ENCODE results near the gene AP1S1.
A peak's percentile ranks its signal among the peaks of the same experiment; 100 is the strongest.

Gene AP1S1

GRCh38 chr7:101170617-101171441, 16.6 kb downstream of the AP1S1 start:
- no peak overlapping the region for H3K4me3 ChIP-seq (replicated peaks; ENCODE audit: low read depth, low read length)
- TF ChIP-seq CTCF (IDR thresholded peaks at IDR 0.05; ENCODE audit: low read depth, low read length, missing control alignments), result no peak
- DNase-seq (ENCODE audit: extremely low read depth, low read depth), result no peak

- DNase-seq (ENCODE audit: extremely low read depth, low read depth), result no peak
- no peak overlapping the region for H3K4me3 ChIP-seq (replicated peaks; ENCODE audit: low read depth, low read length)
- peak; percentile 30 for TF ChIP-seq CTCF (IDR thresholded peaks at IDR 0.05; ENCODE audit: low read depth, low read length, missing control alignments)
Observed at GRCh38 chr7:101171442-101171837, 17.2 kb downstream of the AP1S1 start.

- TF ChIP-seq CTCF (IDR thresholded peaks at IDR 0.05; ENCODE audit: low read depth, low read length, missing control alignments), result no peak
- no peak for DNase-seq (ENCODE audit: extremely low read depth, low read depth)
- H3K4me3 ChIP-seq (replicated peaks; ENCODE audit: low read depth, low read length), result no peak overlapping the region
Observed at GRCh38 chr7:101172005-101172853, 18.0 kb downstream of the AP1S1 start.

- peak; percentile 35 for DNase-seq (ENCODE audit: extremely low read depth, low read depth)
- peak overlapping the region; percentile 23; the same call in 1 of the 2 replicates for H3K4me3 ChIP-seq (replicated peaks; ENCODE audit: low read depth, low read length)
- no peak for TF ChIP-seq CTCF (IDR thresholded peaks at IDR 0.05; ENCODE audit: low read depth, low read length, missing control alignments)
Observed at GRCh38 chr7:101172854-101173751, 18.8 kb downstream of the AP1S1 start.

- H3K4me3 ChIP-seq (replicated peaks; ENCODE audit: low read depth, low read length), result peak overlapping the region; percentile 23; the same call in 1 of the 2 replicates
- peak; percentile 32 for DNase-seq (ENCODE audit: extremely low read depth, low read depth)
- TF ChIP-seq CTCF (IDR thresholded peaks at IDR 0.05; ENCODE audit: low read depth, low read length, missing control alignments), result no peak
Observed at GRCh38 chr7:101173752-101174244, 19.5 kb downstream of the AP1S1 start.

GRCh38 chr7:101174322-101174854, 20.1 kb downstream of the AP1S1 start:
- no peak for TF ChIP-seq CTCF (IDR thresholded peaks at IDR 0.05; ENCODE audit: low read depth, low read length, missing control alignments)
- no peak for DNase-seq (ENCODE audit: extremely low read depth, low read depth)
- no peak overlapping the region for H3K4me3 ChIP-seq (replicated peaks; ENCODE audit: low read depth, low read length)
